ENCODE measurements around the gene IRAK1BP1. TPM values are rescaled to one million over a fixed set of nuclear protein-coding genes. Genes with fewer than 3 reads are reported as not detected.

Gene IRAK1BP1
- polyA plus RNA-seq, 3 donors: 0.04 to 0.08 (median 0.04) TPM

GRCh38 chr6:78868116-78868515 is 765 bp downstream of the IRAK1BP1 start:
- Histone ChIP-seq H3K4me3 (replicated peaks in 1 of 3; ENCODE audit: low read depth in 2 of 3, low read length in 3 of 3) (peak overlapping the region; percentile 70 to 98 (median 87)), H3K27ac (ENCODE audit: low read depth in 1 of 2, low read length in 2 of 2) (no peak overlapping the region), H3K79me2 (ENCODE audit: insufficient read depth, low read length) (no peaks in the 10 kb centered on the region), H3K9ac (ENCODE audit: insufficient read depth, low read length, poor library complexity, severe bottlenecking) (peak overlapping the region; percentile 74), H3K9me3 (replicated peaks in 1 of 2; ENCODE audit: control insufficient read depth in 1 of 2, insufficient read depth in 1 of 2, low read length in 2 of 2) (no peaks in the 10 kb centered on the region), H3K4me1 (ENCODE audit: control insufficient read depth in 1 of 2, insufficient read depth in 2 of 2, low read length in 2 of 2) (peaks cover 6% of the 10 kb centered on the region in 2 donors), H2AFZ (ENCODE audit: insufficient read depth, low read depth, low read length, poor library complexity, severe bottlenecking) (peak overlapping the region; percentile 99), H3K36me3 (replicated peaks in 1 of 2; ENCODE audit: control insufficient read depth in 1 of 2, insufficient read depth in 2 of 2, low read length in 2 of 2) (no peaks in the 10 kb centered on the region), H4K20me1 (ENCODE audit: insufficient read depth, low read length) (no peaks in the 10 kb centered on the region), H3K4me2 (replicated peaks; ENCODE audit: extremely low read depth, low read length, poor library complexity, severe bottlenecking) (peak overlapping the region; percentile 95), H3K27me3 (ENCODE audit: control insufficient read depth in 2 of 2, insufficient read depth in 2 of 2, low read length in 2 of 2) (no peaks in the 10 kb centered on the region)
- TF ChIP-seq, protein P1, sequence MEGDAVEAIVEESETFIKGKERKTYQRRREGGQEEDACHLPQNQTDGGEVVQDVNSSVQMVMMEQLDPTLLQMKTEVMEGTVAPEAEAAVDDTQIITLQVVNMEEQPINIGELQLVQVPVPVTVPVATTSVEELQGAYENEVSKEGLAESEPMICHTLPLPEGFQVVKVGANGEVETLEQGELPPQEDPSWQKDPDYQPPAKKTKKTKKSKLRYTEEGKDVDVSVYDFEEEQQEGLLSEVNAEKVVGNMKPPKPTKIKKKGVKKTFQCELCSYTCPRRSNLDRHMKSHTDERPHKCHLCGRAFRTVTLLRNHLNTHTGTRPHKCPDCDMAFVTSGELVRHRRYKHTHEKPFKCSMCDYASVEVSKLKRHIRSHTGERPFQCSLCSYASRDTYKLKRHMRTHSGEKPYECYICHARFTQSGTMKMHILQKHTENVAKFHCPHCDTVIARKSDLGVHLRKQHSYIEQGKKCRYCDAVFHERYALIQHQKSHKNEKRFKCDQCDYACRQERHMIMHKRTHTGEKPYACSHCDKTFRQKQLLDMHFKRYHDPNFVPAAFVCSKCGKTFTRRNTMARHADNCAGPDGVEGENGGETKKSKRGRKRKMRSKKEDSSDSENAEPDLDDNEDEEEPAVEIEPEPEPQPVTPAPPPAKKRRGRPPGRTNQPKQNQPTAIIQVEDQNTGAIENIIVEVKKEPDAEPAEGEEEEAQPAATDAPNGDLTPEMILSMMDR (IDR thresholded peaks at IDR 0.05): no peak
- Mint-ChIP-seq H3K4me1 (peaks cover 17% of the 10 kb centered on the region), H3K36me3 (no peaks in the 10 kb centered on the region), H3K27ac (no peak overlapping the region), H3K9me3 (no peaks in the 10 kb centered on the region), H3K4me3 (peak overlapping the region; percentile 98 to 99), H3K27me3 (ENCODE audit: low read depth in 3 of 3) (peaks cover 0 to 1% (median 0%) of the 10 kb centered on the region in 3 donors)
- no peak for DNase-seq
- intact Hi-C loops (cut with micrococcal nuclease): no loop called here
- 42% methylated on average over 2 of the region's 8 CpGs for WGBS (ENCODE audit: insufficient coverage)

DNA sequence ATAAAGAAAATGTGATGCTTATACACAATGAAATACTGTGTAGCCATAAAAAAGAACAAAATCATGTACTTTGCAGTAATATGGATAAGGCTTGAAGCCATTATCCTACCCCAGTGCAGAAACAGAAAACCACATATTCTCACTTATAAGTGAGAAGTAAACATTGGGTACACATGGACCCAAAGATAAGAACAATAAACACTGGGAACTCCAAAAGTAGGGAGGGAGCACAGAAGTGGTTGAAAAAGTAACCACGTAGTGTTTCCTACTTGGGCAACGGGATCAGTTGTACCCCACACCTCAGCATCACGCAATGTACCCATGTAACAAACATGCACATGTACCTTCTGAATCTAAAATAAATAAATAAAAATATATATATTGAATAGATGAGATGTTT is 8.2 kb downstream of the IRAK1BP1 start:
- no peaks in the 10 kb centered on the region for H4K20me1 ChIP-seq (ENCODE audit: insufficient read depth, low read length)
- H3K9me3 ChIP-seq (replicated peaks in 1 of 2; ENCODE audit: control insufficient read depth in 1 of 2, insufficient read depth in 1 of 2, low read length in 2 of 2): peaks cover 4 to 10% of the 10 kb centered on the region in 2 donors
- H3K9me3 Mint-ChIP-seq: peaks cover 5 to 15% (median 9%) of the 10 kb centered on the region in 7 donors
- H2AFZ ChIP-seq (ENCODE audit: insufficient read depth, low read depth, low read length, poor library complexity, severe bottlenecking): no peak overlapping the region
- no peaks in the 10 kb centered on the region for H3K27me3 Mint-ChIP-seq (ENCODE audit: low read depth in 3 of 3)
- H3K79me2 ChIP-seq (ENCODE audit: insufficient read depth, low read length): no peaks in the 10 kb centered on the region
- H3K27me3 ChIP-seq (ENCODE audit: control insufficient read depth in 2 of 2, insufficient read depth in 2 of 2, low read length in 2 of 2): no peaks in the 10 kb centered on the region
- no peaks in the 10 kb centered on the region for H3K4me1 Mint-ChIP-seq
- H3K36me3 ChIP-seq (replicated peaks in 1 of 2; ENCODE audit: control insufficient read depth in 1 of 2, insufficient read depth in 2 of 2, low read length in 2 of 2): no peaks in the 10 kb centered on the region
- no peak overlapping the region for H3K4me3 Mint-ChIP-seq
- H3K4me1 ChIP-seq (ENCODE audit: control insufficient read depth in 1 of 2, insufficient read depth in 2 of 2, low read length in 2 of 2): no peaks in the 10 kb centered on the region
- H3K4me2 ChIP-seq (replicated peaks; ENCODE audit: extremely low read depth, low read length, poor library complexity, severe bottlenecking): no peak overlapping the region
- TF ChIP-seq, protein P1 (IDR thresholded peaks at IDR 0.05): no peak
- no CpG with 5 or more reads among the region's 3 CpGs for WGBS (ENCODE audit: insufficient coverage)
- H3K27ac Mint-ChIP-seq: no peak overlapping the region
- intact Hi-C loops (cut with micrococcal nuclease): no loop called here
- H3K36me3 Mint-ChIP-seq: peaks cover 4% of the 10 kb centered on the region in 2 donors
- no peak overlapping the region for H3K9ac ChIP-seq (ENCODE audit: insufficient read depth, low read length, poor library complexity, severe bottlenecking)
- H3K4me3 ChIP-seq (replicated peaks in 1 of 3; ENCODE audit: low read depth in 2 of 3, low read length in 3 of 3): no peak overlapping the region
- H3K27ac ChIP-seq (ENCODE audit: low read depth in 1 of 2, low read length in 2 of 2): no peak overlapping the region
- DNase-seq: no peak
